GM12878 (cell line): ENCODE data around the gene FHL5. TPM values are rescaled to one million over a fixed set of nuclear protein-coding genes. Genes with fewer than 3 reads are reported as not detected.

Source experiments
- ATAC-seq: fragments of 200-7000 bp; cut with Tn5 transposase; 3 replicates; pipeline ENCODE4 v1.9.1; 2020; ENCODE audit warnings: mild to moderate bottlenecking, moderate library complexity
- BruUV-seq: library from RNA; stranded (reverse); fragments of 400-500 nt; replicated peaks from 2 replicates; lab custom pipeline; 2021; lab: Mats Ljungman, UMichigan
- CTCF ChIA-PET: fragments of 300-600 bp; sonication (Branson Sonifier 250); formaldehyde crosslinking; extraction: SDS; loops from one replicate; lab custom pipeline; 2021; ENCODE audit warnings: inconsistent platforms; lab: Yijun Ruan, JAX
- POLR2A ChIA-PET: fragments of 350-600 bp; formaldehyde crosslinking; extraction: SDS; loops from one replicate; lab custom pipeline; 2021; ENCODE audit warnings: inconsistent platforms; lab: Charles Lee
- RAD21 ChIA-PET: fragments of 300-600 bp; sonication (Branson Sonifier 250); formaldehyde crosslinking; loops from one replicate; lab custom pipeline; 2023; ENCODE audit warnings: antibody characterized with exemption; ENCODE audit not compliant: unreplicated experiment; lab: Charles Lee
- SMC1A ChIA-PET: fragments of 300-600 bp; sonication (Branson Sonifier 250); formaldehyde crosslinking; loops from one replicate; lab custom pipeline; 2023; ENCODE audit not compliant: unreplicated experiment, uncharacterized antibody; lab: Charles Lee
- DNase-seq: peaks from one replicate; pipeline ENCODE4 v3.0.0-alpha.2; 2011; ENCODE audit warnings: low read depth, low spot score
- FAIRE-seq: peaks from 3 replicates; lab custom pipeline; 2011; peaks lifted over from hg19 to GRCh38; lab: Jason Lieb, UNC
- H2AFZ ChIP-seq: 2 replicates; pipeline ENCODE4 v1.6.0; 2011; ENCODE audit warnings: low read depth, low read length, control low read depth; ENCODE audit not compliant: control insufficient read depth
- H3K27ac ChIP-seq: 2 replicates; pipeline ENCODE4 v1.5.1; 2011; ENCODE audit warnings: control low read depth; ENCODE audit not compliant: control insufficient read depth, insufficient read depth
- H3K27me3 ChIP-seq, 2 experiments: replicated peaks in 1 of 2; 2 replicates each; pipeline versions ENCODE4 v1.6.0 to v1.6.1; 2011; ENCODE audit warnings: low read length in 1 of 2; ENCODE audit not compliant: control insufficient read depth in 2 of 2, insufficient read depth in 2 of 2
- H3K36me3 ChIP-seq, 2 experiments: 2 replicates each; pipeline ENCODE4 v1.5.1; 2011; ENCODE audit warnings: low read length in 1 of 2; ENCODE audit not compliant: control insufficient read depth in 2 of 2, insufficient read depth in 2 of 2
- H3K4me1 ChIP-seq: 2 replicates; pipeline ENCODE4 v1.6.1; 2011; ENCODE audit warnings: mild to moderate bottlenecking, low read length, moderate library complexity, mixed read lengths; ENCODE audit not compliant: control insufficient read depth, insufficient read depth
- H3K4me2 ChIP-seq: 2 replicates; pipeline ENCODE4 v1.6.0; 2011; ENCODE audit warnings: control low read depth; ENCODE audit not compliant: control insufficient read depth, insufficient read depth
- H3K4me3 ChIP-seq: fragments of 200-600 bp; sonication (generic); 2 replicates; pipeline ENCODE4 v1.5.1; 2016
- H3K79me2 ChIP-seq: 2 replicates; pipeline ENCODE4 v1.6.0; 2011; ENCODE audit warnings: low read length; ENCODE audit not compliant: control insufficient read depth, insufficient read depth
- H3K9ac ChIP-seq: 2 replicates; pipeline ENCODE4 v1.8.0; 2011; ENCODE audit warnings: low read length, control low read depth, mixed read lengths; ENCODE audit not compliant: control insufficient read depth, insufficient read depth
- H3K9me3 ChIP-seq: replicated peaks from 3 replicates; pipeline ENCODE4 v1.5.1; 2011; ENCODE audit warnings: mild to moderate bottlenecking, low read length; ENCODE audit not compliant: control insufficient read depth, insufficient read depth
- H4K20me1 ChIP-seq: 2 replicates; pipeline ENCODE4 v1.6.0; 2011; ENCODE audit not compliant: control insufficient read depth, insufficient read depth
- ASH2L ChIP-seq: fragments of 300-600, 200-600 bp; sonication (generic); IDR thresholded peaks from 2 replicates; pipeline ENCODE4 v1.6.1; 2017; ENCODE audit warnings: low read depth, mild to moderate bottlenecking, borderline replicate concordance
- BACH1 ChIP-seq: fragments of 450-650 bp; IDR thresholded peaks from 2 replicates; pipeline ENCODE4 v1.6.1; 2017; ENCODE audit warnings: mild to moderate bottlenecking, borderline replicate concordance
- BHLHE40 ChIP-seq, 2 experiments: fragments of 450-650 bp in 1 of 2; IDR thresholded peaks; 2 replicates each; pipeline ENCODE4 v1.6.1; 2011 to 2017; ENCODE audit warnings: low read depth in 2 of 2, borderline replicate concordance in 1 of 2, improper control_type of control experiment in 1 of 2, low read length in 1 of 2, mild to moderate bottlenecking in 1 of 2
- IKZF1 ChIP-seq: fragments of 450-650 bp; conservative IDR thresholded peaks from 2 replicates; pipeline ENCODE4 v1.6.1; 2017; ENCODE audit warnings: antibody characterized with exemption, mild to moderate bottlenecking
- IRF4 ChIP-seq: IDR thresholded peaks from 2 replicates; pipeline ENCODE4 v1.6.1; 2011; ENCODE audit warnings: low read depth, low read length
- MEF2A ChIP-seq: IDR thresholded peaks from 2 replicates; pipeline ENCODE4 v1.6.1; 2011; ENCODE audit warnings: low read depth, mild to moderate bottlenecking, low read length, moderate library complexity; ENCODE audit not compliant: insufficient read depth
- MEF2B ChIP-seq: fragments of 450-650 bp; IDR thresholded peaks from 2 replicates; pipeline ENCODE4 v1.6.1; 2018; ENCODE audit warnings: mild to moderate bottlenecking, moderate library complexity; ENCODE audit not compliant: partially characterized antibody, poor library complexity, severe bottlenecking
- NFIC ChIP-seq: IDR thresholded peaks from 2 replicates; pipeline ENCODE4 v1.6.1; 2012; ENCODE audit warnings: low read depth, mild to moderate bottlenecking, inconsistent platforms, low read length, moderate library complexity
- POLR2AphosphoS5 ChIP-seq: IDR thresholded peaks from 2 replicates; pipeline ENCODE4 v1.6.1; 2011; ENCODE audit warnings: mild to moderate bottlenecking, low read length, inconsistent platforms
- RELA ChIP-seq: fragments of 450-650 bp; IDR thresholded peaks from 2 replicates; pipeline ENCODE4 v1.8.0; 2014; ENCODE audit warnings: borderline replicate concordance; ENCODE audit not compliant: partially characterized antibody
- SPI1 ChIP-seq: IDR thresholded peaks from 2 replicates; pipeline ENCODE4 v1.6.1; 2011; ENCODE audit warnings: low read depth, mild to moderate bottlenecking, low read length, moderate library complexity, borderline replicate concordance; ENCODE audit not compliant: insufficient read depth
- SUPT20H ChIP-seq: IDR thresholded peaks from 2 replicates; pipeline ENCODE4 v1.6.1; 2011; ENCODE audit warnings: low read depth, mild to moderate bottlenecking, low read length, moderate library complexity, borderline replicate concordance; ENCODE audit not compliant: control insufficient read depth
- ZNF217 ChIP-seq: fragments of 450-650 bp; IDR thresholded peaks from 2 replicates; pipeline ENCODE4 v1.6.1; 2017; ENCODE audit warnings: antibody characterized with exemption, mild to moderate bottlenecking
- ZNF384 ChIP-seq: IDR thresholded peaks from 2 replicates; pipeline ENCODE4 v1.6.1; 2012; ENCODE audit warnings: low read depth, mild to moderate bottlenecking, low read length, improper control_type of control experiment, borderline replicate concordance
- ZZZ3 ChIP-seq: IDR thresholded peaks from 2 replicates; pipeline ENCODE4 v1.6.1; 2011; ENCODE audit warnings: low read depth; ENCODE audit not compliant: control insufficient read depth, insufficient read length
- WGBS: methylation state at CpG from one replicate; pipeline ENCODE4 v1.1.6; 2016; ENCODE audit warnings: low lambda C conversion rate; ENCODE audit not compliant: insufficient replicate concordance, insufficient coverage; ENCODE audit errors: missing lambda C conversion rate; 5-methylcytosine and 5-hydroxymethylcytosine counted together
- in situ Hi-C: fragments of 300-500 bp; cut with MboI; formaldehyde crosslinking; loops from 9 replicates; pipeline ENCODE4 v1.14.3; 2018; ENCODE audit warnings: mixed read lengths
- intact Hi-C: fragments of 100-400 bp; cut with micrococcal nuclease; formaldehyde crosslinking; loops from one replicate; pipeline ENCODE4 v1.14.2; 2022; ENCODE audit not compliant: unreplicated experiment
- polyA plus RNA-seq, 11 experiments: library from polyadenylated mRNA; depleted of rRNA in 4 of 11; unstranded in 6 of 11; stranded (reverse) in 5 of 11; fragments of >200 nt; fragmentation: Nextera tagmentation in 4 of 11; fragmentation: Illumina TruSeq in 1 of 11; extraction: Ambion mirVana in 4 of 11; extraction: Trizol in 1 of 11; gene quantifications; 1 replicate in 1 of 11; 2 replicates in 10 of 11; pipeline versions ENCODE4 v1.2.1 to v1.2.3, GENCODE V29; 2011 to 2016; ENCODE audit warnings: inconsistent platforms in 2 of 11, missing spikeins in 2 of 11, low read depth in 1 of 11
- total RNA-seq, 4 experiments: library from RNA; depleted of rRNA in 3 of 4; stranded (reverse); fragments of >200 nt in 3 of 4; fragmentation: Illumina TruSeq in 1 of 4; extraction: Trizol in 1 of 4; gene quantifications; 2 replicates each; pipeline versions ENCODE4 v1.2.1 to v1.2.3, GENCODE V29; 2013 to 2021
- TF ChIP-seq, protein P1 (sequence below): fragments of 150-350 bp; IDR thresholded peaks from 2 replicates; pipeline ENCODE4 v1.6.1; 2014; ENCODE audit warnings: mild to moderate bottlenecking, low read depth, low read length
- TF ChIP-seq, protein P2 (sequence below): IDR thresholded peaks from 2 replicates; pipeline ENCODE4 v1.6.1; 2012; ENCODE audit warnings: low read length, inconsistent platforms
- TF ChIP-seq, protein P3 (sequence below): fragments of 450-650 bp; IDR thresholded peaks from 2 replicates; pipeline ENCODE4 v1.6.1; 2016; ENCODE audit warnings: mild to moderate bottlenecking

FHL5 gene
- total and polyA plus RNA-seq, 10 of the 15 experiments (the other 5 are each of a cell fraction or from before 2014, with no cell fraction given) = 0.16 TPM; not detected in 9

DNA sequence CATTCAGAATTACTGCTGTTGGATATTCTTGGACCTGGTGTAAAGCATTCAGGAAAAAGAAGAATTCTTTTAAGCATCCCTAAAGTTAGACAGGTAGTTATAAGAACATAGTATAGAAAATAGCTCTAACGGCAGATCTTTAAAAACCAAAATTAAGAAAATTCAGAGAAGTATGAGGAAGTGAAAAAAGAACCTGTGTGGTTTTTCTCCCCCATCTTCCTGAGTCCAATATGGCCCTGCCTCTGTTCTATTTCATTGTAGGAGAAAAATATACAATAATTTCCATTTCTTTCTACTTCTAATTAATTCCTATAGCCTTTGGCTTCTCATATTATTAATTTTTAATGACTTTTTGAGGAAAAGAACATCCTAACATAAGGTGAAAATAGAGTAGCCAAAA lies 47.1 kb downstream of the FHL5 start (continued):
- TF ChIP-seq BHLHE40 (IDR thresholded peaks at IDR 0.05; ENCODE audit: borderline replicate concordance in 1 of 2, low read depth in 2 of 2, low read length in 1 of 2) (no peak), POLR2AphosphoS5 (no peak), SUPT20H (no peak), RELA (no peak), ZNF217 (0 out of 2 replicates have a peak, but pooled peaks have one; percentile 24), ASH2L (no peak), ZNF384 (no peak), MEF2A (no peak), ZZZ3 (no peak)
- TF ChIP-seq, protein P1, sequence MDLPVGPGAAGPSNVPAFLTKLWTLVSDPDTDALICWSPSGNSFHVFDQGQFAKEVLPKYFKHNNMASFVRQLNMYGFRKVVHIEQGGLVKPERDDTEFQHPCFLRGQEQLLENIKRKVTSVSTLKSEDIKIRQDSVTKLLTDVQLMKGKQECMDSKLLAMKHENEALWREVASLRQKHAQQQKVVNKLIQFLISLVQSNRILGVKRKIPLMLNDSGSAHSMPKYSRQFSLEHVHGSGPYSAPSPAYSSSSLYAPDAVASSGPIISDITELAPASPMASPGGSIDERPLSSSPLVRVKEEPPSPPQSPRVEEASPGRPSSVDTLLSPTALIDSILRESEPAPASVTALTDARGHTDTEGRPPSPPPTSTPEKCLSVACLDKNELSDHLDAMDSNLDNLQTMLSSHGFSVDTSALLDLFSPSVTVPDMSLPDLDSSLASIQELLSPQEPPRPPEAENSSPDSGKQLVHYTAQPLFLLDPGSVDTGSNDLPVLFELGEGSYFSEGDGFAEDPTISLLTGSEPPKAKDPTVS = no peak

DNA sequence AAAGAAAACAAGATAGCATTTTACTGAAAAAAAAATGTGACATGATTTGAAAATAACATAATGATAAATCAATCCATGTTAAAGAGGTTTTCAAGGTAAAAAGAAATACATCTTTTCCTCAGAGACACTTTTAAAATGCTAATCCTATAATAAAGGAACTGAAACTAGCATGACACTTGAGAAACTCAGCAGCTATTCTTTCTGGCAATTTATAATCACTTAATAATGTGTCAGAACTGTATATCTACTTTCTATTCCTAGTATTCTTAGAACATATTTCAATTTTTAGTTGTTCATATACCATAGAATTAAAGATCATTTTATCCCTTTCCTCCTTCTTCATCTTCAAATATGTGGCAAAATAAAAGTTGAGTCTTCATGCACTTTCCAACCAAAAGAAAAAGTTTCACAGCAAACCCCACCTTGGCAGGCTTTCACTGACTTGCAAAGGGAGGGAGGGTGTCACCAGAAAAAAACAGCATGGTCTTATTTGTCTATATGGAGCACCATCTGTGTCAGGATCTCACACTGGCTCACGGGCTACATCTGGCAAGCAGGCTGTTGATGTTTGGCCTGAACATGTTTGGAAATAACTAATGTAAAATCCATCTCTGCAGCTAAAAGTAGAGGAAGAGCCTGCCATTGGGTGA lies 48.5 kb downstream of the FHL5 start:
- Histone ChIP-seq H3K36me3 (no peaks in the 10 kb centered on the region), H4K20me1 (no peaks in the 10 kb centered on the region), H3K27ac (0 out of 2 replicates have a peak overlapping the region, but pooled peaks have one; percentile 4), H2AFZ (no peak overlapping the region), H3K4me3 (no peak overlapping the region), H3K4me1 (peaks cover 34% of the 10 kb centered on the region), H3K27me3 (no peaks in the 10 kb centered on the region), H3K9ac (no peak overlapping the region), H3K4me2 (peak overlapping the region; percentile 52), H3K9me3 (no peaks in the 10 kb centered on the region), H3K79me2 (no peaks in the 10 kb centered on the region)
- DNase-seq (no peak), ATAC-seq (peak; percentile 86), FAIRE-seq (peak; percentile 90)
- intact Hi-C loops (loop anchor here (5.0 kb wide), 3 partner anchors 69 to 286 kb away; partner anchors contain the start of genes NDUFAF4 and UFL1), in situ Hi-C loops (no loop called here)
- POLR2A ChIA-PET = interaction anchor here (0.6 to 1.8 kb wide), 2 partner anchors 10 to 444 kb away, joined by 5 read pairs; no protein-coding TSS in a partner anchor
- SMC1A ChIA-PET = interaction anchor here (0.7 to 4.7 kb wide), 10 partner anchors 12 to 81 kb away, joined by 3 to 39 read pairs (median 4); no protein-coding TSS in a partner anchor
- CTCF ChIA-PET = interaction anchor here (1.8 to 2.4 kb wide), 3 partner anchors 13 to 287 kb away, joined by 7 to 9 read pairs (median 8); no protein-coding TSS in a partner anchor
- BruUV-seq = no TSS peak
- 46% methylated on average over 1 of the region's 1 CpG for WGBS
- RAD21 ChIA-PET = interaction anchor here (0.8 to 1.2 kb wide), 4 partner anchors 11 to 93 kb away, joined by 3 to 4 read pairs (median 4); no protein-coding TSS in a partner anchor
- peak; percentile 69 for TF ChIP-seq MEF2B
- TF ChIP-seq SPI1 = peak; percentile 97
- peak; percentile 47; the same call in 1 of the 2 replicates for TF ChIP-seq NFIC
- TF ChIP-seq, protein P2, sequence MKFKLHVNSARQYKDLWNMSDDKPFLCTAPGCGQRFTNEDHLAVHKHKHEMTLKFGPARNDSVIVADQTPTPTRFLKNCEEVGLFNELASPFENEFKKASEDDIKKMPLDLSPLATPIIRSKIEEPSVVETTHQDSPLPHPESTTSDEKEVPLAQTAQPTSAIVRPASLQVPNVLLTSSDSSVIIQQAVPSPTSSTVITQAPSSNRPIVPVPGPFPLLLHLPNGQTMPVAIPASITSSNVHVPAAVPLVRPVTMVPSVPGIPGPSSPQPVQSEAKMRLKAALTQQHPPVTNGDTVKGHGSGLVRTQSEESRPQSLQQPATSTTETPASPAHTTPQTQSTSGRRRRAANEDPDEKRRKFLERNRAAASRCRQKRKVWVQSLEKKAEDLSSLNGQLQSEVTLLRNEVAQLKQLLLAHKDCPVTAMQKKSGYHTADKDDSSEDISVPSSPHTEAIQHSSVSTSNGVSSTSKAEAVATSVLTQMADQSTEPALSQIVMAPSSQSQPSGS = 0 out of 2 replicates have a peak, but pooled peaks have one; percentile 36
- TF ChIP-seq IKZF1 = peak; percentile 37
- TF ChIP-seq BACH1 = peak; percentile 75; the same call in 1 of the 2 replicates
- TF ChIP-seq, protein P3, sequence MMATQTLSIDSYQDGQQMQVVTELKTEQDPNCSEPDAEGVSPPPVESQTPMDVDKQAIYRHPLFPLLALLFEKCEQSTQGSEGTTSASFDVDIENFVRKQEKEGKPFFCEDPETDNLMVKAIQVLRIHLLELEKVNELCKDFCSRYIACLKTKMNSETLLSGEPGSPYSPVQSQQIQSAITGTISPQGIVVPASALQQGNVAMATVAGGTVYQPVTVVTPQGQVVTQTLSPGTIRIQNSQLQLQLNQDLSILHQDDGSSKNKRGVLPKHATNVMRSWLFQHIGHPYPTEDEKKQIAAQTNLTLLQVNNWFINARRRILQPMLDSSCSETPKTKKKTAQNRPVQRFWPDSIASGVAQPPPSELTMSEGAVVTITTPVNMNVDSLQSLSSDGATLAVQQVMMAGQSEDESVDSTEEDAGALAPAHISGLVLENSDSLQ = peak; percentile 74; the same call in 1 of the 2 replicates
- TF ChIP-seq IRF4 = peak; percentile 61; the same call in 1 of the 2 replicates
- peak; percentile 69; the same call in 1 of the 2 replicates for TF ChIP-seq ZNF217
